GM18858 (cell line): ENCODE measurements around the gene NAT16.
"Not testable (repeated sequence)": the region's sequence is repeated elsewhere in the genome, so short reads cannot be mapped to it uniquely, and the experiment has no call there.

Experiments
- ATAC-seq: cut with Tn5 transposase; IDR thresholded peaks from one replicate; pipeline ENCODE4 v1.9.1; 2021; ENCODE audit not compliant: unreplicated experiment

The NAT16 gene

DNA sequence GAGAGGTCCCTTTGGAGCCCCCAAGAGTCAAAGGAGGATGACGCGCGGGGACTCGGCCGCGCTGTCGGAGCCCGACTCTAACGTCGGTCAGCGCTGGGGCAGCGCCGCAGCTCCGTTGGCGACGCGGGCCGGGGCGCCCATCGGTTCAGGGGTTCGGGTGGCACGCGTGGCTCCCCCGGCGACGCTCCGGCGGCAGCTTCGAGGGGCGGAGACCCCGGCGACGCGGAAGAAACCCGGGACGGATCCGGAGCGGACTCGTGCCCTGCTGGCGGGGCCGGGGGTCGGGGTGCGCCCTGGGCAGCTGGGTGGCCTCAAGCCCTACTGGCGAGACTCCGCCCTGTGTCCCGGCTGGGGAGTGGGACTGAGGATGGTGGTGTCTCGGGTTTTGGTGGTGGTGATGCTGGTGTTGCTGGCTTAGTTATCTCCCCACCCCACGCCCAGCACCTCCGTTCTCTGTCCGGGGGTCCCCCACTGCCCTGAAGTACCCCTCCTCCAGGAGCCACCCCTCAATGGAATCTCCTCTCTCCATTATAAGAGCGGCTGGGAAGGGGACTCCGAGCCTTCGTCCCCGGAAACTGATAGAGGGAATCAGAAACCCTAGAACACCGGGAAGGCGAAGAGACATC lies at the start of gene NAT16:
NAT16 (minus strand) TSS at position 164 of the 626 bp plus-strand sequence. CDS start 5,486 bp downstream, outside the sequence.
- ATAC-seq: no peak

DNA sequence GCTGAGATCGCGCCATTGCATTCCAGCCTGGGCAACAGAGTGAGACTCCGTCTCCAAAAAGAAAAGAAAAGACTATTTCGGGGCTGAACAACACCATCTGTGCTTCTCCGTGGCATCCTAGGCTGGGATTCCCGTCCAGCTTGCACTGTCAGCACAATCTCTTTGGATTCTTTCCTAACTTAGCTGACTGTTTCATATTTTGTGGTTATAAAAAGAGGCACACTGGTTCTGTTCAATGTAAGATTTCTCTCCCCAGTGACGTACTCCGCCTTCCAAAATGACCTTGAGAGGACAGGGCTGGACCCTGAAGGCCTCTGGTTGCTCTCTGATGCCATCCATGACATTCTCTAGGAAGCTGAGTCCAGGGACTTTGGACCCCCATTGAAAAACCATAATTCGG lies 46.6 kb upstream of the NAT16 start:
- no peak for ATAC-seq

DNA sequence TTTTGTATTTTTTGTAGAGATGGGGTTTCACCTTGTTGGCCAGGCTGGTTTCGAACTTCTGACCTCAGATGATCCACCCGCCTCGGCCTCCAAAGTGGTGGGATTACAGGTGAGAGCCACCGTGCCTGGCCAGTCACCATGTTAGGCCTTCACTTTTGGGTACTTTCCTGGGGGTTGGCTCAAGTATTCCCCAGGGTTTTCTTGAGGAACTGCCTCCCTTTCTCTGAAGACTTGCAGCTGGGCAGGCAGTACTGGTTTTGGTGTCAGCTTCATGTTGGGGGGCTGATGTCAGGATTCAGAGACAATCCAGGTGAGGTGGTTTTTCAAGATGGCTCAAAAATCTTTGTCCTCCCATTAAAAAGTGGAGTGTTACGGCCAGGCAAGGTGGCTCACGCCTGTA lies 45.6 kb upstream of the NAT16 start:
- ATAC-seq: no peak

DNA sequence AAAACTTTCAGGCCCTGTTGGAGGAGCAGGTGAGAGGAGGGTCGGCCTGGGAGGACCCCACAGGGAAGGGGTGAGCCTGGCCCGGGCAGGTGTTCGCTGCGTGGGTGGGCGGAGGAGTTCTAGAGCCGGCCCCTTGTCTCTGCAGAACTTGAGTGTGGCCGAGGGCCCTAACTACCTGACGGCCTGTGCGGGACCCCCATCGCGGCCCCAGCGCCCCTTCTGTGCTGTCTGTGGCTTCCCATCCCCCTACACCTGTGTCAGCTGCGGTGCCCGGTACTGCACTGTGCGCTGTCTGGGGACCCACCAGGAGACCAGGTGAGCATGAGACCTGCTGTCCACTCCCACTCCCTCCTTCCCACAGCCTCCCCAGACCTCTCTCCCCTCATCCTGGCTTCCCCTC lies 43.4 kb upstream of the NAT16 start:
- ATAC-seq: no peak

DNA sequence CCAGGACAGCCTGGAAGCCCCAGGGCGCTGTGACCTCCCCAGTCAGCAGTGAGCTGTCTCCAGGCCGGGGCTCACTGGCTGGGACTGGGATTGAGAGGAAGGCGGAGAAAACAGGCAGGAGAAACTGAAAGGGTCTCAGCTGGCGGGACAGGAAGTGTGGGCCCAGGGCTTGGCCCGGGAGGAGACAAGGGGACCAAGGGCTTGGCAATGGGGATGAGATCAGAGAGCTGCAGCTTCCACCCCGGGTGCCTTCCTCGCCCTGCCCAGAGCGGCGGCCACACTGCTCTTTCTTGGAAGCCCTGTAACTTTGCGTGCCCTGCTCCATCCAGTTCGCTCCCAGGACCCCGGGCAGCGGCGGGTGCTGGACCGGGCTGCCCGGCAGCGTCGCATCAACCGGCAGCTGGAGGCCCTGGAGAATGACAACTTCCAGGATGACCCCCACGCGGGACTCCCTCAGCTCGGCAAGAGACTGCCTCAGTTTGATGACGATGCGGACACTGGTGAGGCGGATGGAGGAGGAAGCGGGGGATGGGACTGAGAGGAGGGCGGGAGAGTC lies 42.3 kb upstream of the NAT16 start:
- ATAC-seq: no peak

DNA sequence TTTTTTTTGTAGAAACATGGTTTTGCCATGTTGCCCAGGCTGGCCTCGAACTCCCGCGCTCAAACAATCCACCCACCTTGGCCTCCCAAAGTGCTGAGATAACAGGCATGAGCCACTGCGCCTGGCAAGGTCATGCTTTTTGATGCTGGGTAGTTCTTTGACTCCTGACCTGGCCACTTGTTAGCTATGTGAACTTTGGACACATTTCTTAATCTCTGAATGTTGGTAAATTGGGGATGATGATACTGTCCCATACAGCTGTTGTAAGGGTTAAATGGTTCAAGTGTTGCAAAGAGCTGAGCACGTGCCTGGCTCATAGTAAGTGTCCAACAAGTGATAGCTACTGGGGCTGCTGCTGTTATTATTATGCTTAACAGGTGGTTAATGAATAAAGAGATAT lies 40.2 kb upstream of the NAT16 start:
- no peak for ATAC-seq

DNA sequence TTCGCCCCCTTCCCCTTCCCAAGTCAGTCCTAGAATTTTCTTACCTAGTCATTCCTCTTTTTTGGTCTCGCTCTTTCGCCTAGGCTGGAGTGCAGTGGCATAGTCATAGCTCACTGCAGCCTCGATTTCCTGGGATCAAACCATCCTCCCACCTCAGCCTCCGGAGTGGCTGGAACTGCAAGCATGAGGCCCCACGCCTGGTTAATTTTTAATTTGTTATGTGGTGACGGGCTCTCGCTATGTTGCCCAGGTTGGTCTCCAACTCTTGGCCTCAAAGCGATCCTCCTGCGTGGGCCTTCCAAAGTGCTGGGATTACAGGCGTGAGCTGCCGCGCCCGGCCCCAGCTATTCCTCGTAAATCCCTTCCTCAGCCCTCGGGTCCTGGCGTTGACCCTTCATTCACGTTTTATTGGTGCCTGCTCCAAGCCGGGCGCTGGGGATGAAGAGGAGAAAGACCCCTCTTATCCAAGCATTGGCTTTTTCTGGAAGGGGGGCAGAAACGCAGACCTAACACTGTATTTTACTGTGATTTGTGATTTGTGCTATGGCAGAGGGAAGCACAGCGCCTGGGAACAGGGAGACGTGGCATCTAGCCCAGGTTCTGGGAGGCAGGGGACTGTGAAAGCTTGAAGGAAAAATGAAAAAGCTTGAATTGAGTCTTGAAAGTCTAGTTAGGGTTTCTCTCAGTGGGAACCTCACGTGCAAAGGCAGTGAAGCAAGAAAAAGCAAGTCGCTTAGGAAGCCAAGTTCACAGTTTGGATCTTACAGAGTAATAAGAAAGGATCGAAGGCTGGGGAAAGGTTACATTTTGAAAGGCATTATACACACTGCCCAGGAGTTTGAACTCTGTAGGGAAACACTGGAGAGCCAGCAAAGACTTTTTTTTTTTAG lies 38.4 kb upstream of the NAT16 start:
- no peak for ATAC-seq

DNA sequence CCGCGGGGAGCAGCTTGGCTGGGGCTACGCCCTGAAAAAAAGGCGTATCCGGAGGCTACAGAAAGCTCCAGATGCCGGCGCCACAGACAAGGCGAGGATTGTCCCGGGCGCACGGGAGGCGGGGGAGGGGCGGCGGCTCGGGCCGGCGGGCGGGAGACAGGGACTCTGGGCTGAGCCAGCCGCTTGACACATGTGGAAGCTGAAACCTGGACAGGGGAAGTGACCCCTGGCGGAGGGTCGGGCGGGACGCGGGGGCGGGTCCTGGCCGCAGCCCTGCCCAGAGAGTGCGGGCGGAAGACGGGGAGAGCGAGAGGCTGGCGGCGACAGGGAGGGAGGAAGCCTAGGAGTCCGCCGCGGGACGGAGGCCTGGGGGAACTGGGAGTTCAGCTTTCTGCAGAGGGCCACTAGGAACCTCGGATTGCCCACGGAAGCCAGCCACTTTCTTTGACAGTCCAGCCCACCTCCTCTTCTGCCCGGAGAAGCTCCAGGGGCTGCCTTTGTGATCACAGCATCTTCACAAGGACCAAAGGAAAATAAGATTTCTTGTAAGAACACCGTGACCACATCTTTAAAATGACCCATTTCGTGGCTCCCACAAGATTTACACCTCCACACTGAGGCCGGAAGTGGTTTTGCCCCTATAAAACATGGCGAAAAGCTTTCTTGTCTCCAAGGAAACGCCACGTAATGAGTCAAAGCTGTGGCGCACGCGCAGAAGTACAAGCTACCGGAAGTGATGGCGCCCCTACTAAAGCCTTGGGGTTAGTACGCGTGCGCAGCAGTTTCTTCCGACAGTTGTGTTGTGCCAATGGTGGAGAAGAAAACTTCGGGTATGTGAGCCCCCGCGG lies 37.5 kb upstream of the NAT16 start, which contains the start of the genes PLOD3 and ZNHIT1:
PLOD3 (minus strand) TSS at position 194 of the 848 bp plus-strand sequence. CDS start 307 bp downstream, outside the sequence.
ZNHIT1 (plus strand) TSS at position 778 of the 848 bp plus-strand sequence; CDS start at position 809, 31 bp downstream.
- no peak for ATAC-seq

DNA sequence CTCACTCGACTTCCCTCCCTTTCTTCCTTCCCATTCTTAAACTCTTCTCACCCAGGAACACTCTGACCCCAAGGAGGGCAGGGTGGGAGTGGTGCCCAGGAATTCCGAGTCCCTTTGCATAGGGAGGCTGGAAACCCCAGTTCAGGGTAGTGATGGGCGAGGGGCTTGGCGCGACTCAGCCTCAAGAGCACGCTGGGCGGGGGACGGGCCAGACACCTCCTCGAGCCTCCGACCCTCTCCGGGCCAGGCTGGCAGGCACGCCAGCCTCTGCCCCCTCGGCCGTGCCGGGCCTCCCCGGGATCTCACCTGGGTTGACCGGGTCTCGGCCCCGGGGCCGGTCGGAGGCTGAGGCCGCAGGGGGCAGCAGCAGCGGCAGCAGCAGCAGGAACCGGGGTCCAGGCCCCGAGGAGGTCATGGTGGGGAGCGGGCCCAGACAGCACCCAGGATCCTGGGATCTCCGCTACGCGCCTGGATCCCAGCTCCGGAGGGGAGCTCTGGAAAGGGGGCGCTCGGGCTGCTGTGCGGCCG lies 36.8 kb upstream of the NAT16 start:
- no peak for ATAC-seq

DNA sequence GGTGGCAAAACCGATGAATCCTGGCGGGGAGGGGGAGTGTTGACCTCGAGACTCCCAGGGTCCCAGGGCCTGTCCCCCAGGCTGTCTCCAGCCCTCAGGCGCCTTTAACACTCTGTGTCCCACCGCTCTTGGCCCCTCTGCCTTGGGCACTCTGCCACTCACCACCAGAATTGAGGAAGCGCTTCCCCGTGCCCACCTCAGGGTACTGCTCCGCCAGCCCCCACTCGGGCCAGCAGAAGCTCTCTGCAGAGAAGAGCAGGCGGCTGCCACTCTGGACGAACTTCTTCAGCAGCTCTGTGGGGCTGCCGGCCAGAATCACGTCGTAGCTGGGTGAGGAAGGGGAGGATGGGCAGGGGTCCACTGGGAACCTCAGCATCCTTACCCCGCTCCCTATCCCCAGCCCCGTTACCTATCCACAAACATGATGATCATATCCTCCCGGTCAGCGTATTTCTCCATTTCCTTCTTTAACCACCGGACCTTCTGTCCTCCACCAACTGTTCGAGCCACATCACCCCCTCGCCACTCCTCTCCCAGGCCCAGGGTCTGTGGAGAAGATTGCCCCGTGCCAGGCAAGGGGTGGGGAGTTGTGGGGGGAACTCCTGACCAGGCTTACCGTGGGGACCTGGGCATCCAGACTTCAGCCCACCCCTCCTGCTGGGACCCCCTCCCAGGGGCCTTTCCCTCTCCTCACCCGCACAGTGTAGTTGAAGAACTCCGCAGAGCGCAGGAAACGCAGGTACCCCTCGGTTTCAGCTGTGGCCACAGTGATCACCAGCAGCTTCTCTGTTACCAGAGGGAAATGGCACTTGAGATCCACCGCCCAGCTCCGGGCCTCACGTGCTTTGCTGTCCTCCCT lies 36.1 kb upstream of the NAT16 start:
- no peak for ATAC-seq

DNA sequence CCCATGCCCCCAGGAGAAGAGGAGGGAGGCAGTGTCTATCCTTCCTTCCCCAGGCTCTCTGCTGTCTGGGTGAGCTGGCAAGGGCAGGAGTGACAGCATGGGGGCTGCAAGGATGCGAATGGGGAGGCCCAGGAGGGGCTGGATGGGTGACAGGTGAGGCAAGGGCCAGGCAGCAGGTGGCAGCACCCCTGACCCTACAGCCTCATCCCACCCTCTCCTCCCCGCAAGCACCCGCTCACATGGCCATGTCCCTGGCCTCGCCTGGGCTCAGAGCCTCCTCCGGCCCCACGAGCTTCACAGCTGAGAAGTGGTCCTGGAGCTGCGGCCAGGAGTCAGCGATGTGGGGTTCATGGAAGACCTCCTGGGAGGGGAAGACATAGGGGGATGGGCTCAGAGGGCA lies 31.9 kb upstream of the NAT16 start:
- no peak for ATAC-seq

DNA sequence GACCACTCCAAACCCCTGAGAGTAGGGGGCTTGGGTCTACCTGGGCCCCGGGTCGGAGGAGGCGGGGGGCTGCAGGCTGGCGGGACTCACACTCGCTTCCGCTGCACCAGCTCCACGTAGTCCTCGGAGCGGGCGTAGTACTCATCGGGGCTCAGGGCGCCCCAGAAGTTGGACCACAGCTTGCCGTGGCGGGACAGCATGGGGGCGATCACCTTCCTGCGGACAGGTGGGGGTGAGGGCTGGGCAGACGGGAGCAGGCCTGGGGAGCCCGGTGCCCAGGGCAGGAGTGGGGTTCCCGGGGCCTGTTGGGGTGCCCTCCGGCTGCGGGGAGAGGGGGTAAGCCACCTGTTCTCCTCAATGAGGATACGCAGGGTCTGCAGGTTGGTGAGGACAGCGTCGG lies 31.4 kb upstream of the NAT16 start:
- no peak for ATAC-seq

DNA sequence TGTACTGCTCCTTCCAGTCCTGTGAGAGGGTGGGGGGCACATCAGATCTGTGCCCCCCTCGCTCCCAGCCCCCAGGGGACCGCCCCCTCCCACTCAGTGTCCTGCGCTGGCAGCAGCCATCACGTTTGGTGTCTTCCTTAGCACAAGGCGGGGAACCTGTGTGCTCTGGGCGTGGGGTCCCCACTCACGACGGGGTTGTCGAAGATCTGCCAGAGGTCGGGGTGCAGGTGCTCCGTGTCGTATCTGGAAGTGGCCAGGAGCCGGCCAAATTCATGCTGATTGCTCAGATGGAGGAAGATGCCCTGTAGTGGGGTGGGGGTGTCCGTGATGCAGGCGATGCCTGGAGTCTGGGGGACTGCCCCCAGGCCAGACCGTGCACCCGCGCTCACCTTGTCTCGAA lies 30.1 kb upstream of the NAT16 start:
- no peak for ATAC-seq

DNA sequence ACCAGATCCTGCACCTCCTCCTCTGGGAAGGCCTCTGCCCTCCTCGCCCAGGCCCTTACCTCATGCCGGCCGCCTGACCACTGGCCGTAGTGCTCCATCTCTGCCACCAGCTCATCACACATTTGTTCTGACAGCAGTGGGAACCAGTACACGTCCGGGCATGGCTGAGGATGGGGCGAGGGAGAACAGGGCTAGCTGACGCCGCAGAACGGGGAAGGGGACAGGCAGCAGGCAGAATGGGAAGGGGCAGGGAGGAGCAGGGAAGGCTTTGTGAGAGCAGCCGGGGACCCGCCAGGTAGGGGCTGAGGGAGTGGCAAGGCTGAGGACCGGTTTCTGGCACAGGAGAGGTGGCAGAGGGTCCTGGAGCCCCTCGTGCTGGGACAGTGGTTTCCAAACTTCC lies 28.7 kb upstream of the NAT16 start:
- no peak for ATAC-seq

DNA sequence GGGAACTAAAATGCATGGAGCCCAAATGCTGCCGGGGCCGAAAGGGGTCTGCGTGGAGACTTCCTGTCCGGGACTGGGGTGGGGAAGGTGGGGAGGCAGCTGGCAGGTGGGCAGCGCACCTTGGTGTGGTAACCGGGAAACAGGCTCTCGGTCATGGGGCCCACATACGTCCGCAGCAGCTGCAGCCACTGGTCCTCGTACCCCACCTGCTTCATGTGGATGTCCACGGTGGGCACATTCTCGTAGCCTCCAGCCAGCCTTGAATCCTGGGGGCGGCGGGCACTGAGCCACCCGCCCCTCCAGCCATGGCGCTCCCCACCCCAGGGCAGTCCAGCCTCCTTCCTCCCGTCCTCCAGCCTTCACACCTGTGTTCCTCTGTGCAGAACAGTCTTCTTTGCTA lies 27.4 kb upstream of the NAT16 start:
- ATAC-seq: no peak

DNA sequence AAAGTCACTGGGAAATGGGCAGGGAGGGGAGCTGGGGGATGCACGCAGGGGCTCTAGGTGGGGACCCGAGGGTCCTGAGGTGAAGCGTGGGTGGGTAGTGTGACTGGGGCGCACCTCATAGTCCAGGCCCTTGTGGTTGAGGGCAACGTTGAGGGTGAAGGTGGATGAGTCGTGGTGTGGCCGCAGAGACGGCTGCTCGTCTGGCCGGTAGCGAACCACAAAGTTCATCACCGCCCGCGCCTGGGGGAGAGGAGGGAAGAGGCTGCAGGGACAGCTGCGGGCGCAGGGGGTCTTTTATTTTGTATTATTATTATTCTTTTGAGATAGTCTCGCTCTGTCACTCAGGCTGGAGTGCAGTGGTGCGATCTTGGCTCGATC lies 26.6 kb upstream of the NAT16 start:
- no peak for ATAC-seq

DNA sequence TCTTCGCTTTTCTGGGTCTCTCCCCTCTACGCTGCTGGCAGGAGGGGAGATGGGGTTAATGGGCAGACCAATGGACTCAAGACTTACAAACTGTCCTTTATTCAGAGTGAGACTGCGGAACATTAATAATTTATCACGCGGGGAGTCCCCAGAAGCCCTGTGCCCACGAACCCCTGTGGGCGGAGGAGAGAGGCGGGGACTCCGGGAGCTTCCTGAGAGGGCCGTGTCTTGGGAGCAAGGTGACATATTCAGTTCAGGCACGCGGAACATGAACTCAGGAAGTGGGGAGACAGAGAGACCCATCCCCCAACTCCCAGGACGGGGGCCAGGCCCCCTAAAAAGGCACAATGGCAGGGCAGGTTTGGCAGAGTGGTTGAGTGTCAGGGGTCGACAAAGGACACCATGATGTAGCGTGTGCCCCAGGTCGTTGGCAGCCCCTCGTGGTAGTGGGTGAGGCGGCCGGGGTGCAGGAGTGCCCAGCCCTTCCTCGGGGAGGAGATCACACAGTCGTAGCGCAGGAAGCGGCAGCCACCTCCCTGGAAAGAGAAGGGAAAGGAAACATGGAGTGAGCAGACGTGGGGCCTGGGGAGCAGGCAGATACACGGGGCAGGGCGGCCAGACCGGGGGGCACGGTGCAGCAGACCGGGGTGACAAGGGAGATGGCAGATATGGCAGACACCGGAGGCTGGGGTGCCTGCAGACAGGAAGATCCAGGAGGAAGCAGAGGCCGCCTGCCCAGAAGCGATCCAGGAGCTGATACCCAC lies 26.0 kb upstream of the NAT16 start:
- ATAC-seq: no peak

DNA sequence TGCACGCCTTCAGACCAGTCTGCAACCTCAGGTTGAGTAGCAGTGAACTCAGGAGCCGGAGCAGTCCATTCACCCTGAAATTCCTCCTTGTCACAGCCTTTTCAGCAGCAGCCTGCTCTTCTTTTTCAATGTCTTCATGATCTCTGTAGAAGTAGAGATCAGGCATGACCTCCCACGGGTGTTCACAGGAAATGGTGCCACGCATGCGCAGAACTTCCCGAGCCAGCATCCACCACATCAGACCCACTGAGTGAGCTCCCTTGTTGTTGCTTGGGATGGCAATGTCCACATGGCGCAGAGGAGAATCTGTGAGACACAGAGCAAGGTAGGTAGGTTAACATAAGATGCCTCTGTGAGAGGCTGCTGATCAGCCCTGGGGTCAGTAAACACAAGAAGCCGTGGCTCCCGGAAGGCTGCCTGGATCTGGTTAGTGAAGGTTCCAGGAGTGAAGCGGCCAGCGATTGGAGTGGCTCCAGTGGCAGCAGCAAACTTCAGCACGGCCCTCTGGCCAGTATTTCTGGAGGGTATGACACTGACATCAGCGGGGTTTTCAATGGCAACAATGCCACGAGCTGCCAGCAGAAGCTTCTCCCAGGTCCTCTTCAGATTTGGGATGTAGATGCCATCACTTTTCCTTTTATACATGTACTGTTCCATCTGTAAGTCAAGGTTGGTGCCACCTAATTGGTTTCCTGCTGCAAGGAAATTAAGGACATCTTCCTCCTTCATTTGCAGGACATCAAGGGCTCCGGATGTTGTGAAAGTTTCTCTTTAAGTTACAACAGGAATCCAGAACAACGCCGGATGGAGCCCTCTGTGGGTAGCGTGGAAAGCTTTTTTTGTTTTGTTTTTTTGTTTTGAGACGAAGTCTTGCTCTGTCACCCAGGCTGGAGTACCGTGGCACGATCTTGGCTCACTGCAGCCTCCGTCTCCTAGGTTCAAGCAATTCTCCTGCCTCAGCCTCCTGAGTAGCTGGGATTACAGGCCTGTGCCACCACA lies 23.9 kb upstream of the NAT16 start:
- ATAC-seq: not testable (repeated sequence)
